Neural cell (in vitro differentiated cells): ENCODE results near the gene GAB2.

Source experiments
- EP300 ChIP-seq: fragments of 450-650 bp; conservative IDR thresholded peaks from 2 replicates; pipeline ENCODE4 v1.6.1; 2014; ENCODE audit warnings: antibody characterized with exemption, mild to moderate bottlenecking, moderate library complexity; ENCODE audit not compliant: poor library complexity, severe bottlenecking
- EZH2 ChIP-seq: fragments of 200-600, 300-800 bp; shearing (Covaris generic), sonication (generic); IDR thresholded peaks from 2 replicates; pipeline ENCODE4 v1.6.1; 2014; ENCODE audit warnings: antibody characterized with exemption, low read length, borderline replicate concordance, mild to moderate bottlenecking; ENCODE audit not compliant: insufficient read depth, poor library complexity, severe bottlenecking
- MXI1 ChIP-seq: fragments of 450-650 bp; conservative IDR thresholded peaks from 2 replicates; pipeline ENCODE4 v1.6.1; 2014; ENCODE audit warnings: antibody characterized with exemption, mild to moderate bottlenecking; ENCODE audit not compliant: poor library complexity, severe bottlenecking
- POLR2AphosphoS5 ChIP-seq: IDR thresholded peaks from 2 replicates; pipeline ENCODE4 v1.6.1; 2012
- RAD21 ChIP-seq: fragments of 450-650 bp; conservative IDR thresholded peaks from 2 replicates; pipeline ENCODE4 v1.6.1; 2014; ENCODE audit warnings: antibody characterized with exemption, mild to moderate bottlenecking, moderate library complexity
- SMC3 ChIP-seq: fragments of 450-650 bp; conservative IDR thresholded peaks from 2 replicates; pipeline ENCODE4 v1.6.1; 2014; ENCODE audit warnings: antibody characterized with exemption, mild to moderate bottlenecking, moderate library complexity; ENCODE audit not compliant: poor library complexity
- TAF1 ChIP-seq: IDR thresholded peaks from 2 replicates; pipeline ENCODE4 v1.6.1; 2012; ENCODE audit warnings: low read depth
- TF ChIP-seq, protein P1 (sequence below): fragments of 450-650 bp; IDR thresholded peaks from 2 replicates; pipeline ENCODE4 v1.5.1; 2014; ENCODE audit warnings: antibody characterized with exemption, mild to moderate bottlenecking, moderate library complexity; ENCODE audit not compliant: poor library complexity, severe bottlenecking
- TF ChIP-seq, protein P2 (sequence below): IDR thresholded peaks from 2 replicates; pipeline ENCODE4 v1.6.1; 2012; ENCODE audit warnings: borderline replicate concordance

GRCh38 chr11:78223320-78223954, 194.2 kb downstream of the GAB2 start:
- TF ChIP-seq EZH2 (no peak), SMC3 (no peak), POLR2AphosphoS5 (no peak), RAD21 (no peak), EP300 (no peak), MXI1 (no peak), TAF1 (no peak)
- TF ChIP-seq, protein P1, sequence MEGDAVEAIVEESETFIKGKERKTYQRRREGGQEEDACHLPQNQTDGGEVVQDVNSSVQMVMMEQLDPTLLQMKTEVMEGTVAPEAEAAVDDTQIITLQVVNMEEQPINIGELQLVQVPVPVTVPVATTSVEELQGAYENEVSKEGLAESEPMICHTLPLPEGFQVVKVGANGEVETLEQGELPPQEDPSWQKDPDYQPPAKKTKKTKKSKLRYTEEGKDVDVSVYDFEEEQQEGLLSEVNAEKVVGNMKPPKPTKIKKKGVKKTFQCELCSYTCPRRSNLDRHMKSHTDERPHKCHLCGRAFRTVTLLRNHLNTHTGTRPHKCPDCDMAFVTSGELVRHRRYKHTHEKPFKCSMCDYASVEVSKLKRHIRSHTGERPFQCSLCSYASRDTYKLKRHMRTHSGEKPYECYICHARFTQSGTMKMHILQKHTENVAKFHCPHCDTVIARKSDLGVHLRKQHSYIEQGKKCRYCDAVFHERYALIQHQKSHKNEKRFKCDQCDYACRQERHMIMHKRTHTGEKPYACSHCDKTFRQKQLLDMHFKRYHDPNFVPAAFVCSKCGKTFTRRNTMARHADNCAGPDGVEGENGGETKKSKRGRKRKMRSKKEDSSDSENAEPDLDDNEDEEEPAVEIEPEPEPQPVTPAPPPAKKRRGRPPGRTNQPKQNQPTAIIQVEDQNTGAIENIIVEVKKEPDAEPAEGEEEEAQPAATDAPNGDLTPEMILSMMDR, result no peak
- TF ChIP-seq, protein P2, sequence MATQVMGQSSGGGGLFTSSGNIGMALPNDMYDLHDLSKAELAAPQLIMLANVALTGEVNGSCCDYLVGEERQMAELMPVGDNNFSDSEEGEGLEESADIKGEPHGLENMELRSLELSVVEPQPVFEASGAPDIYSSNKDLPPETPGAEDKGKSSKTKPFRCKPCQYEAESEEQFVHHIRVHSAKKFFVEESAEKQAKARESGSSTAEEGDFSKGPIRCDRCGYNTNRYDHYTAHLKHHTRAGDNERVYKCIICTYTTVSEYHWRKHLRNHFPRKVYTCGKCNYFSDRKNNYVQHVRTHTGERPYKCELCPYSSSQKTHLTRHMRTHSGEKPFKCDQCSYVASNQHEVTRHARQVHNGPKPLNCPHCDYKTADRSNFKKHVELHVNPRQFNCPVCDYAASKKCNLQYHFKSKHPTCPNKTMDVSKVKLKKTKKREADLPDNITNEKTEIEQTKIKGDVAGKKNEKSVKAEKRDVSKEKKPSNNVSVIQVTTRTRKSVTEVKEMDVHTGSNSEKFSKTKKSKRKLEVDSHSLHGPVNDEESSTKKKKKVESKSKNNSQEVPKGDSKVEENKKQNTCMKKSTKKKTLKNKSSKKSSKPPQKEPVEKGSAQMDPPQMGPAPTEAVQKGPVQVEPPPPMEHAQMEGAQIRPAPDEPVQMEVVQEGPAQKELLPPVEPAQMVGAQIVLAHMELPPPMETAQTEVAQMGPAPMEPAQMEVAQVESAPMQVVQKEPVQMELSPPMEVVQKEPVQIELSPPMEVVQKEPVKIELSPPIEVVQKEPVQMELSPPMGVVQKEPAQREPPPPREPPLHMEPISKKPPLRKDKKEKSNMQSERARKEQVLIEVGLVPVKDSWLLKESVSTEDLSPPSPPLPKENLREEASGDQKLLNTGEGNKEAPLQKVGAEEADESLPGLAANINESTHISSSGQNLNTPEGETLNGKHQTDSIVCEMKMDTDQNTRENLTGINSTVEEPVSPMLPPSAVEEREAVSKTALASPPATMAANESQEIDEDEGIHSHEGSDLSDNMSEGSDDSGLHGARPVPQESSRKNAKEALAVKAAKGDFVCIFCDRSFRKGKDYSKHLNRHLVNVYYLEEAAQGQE, result no peak
